Smooth muscle cell (in vitro differentiated cells): ENCODE measurements around the gene SPNS3. TPM values are rescaled to one million over a fixed set of nuclear protein-coding genes. Genes with fewer than 3 reads are reported as not detected.
A peak's percentile ranks its signal among the peaks of the same experiment; 100 is the strongest.

Source experiments
- DNase-seq: peaks from one replicate; lab custom pipeline; 2025; ENCODE audit not compliant: unreplicated experiment; lab: John Stamatoyannopoulos, UW
- H2AFZ ChIP-seq: fragments of 200-600 bp; sonication (generic); 2 replicates; pipeline ENCODE4 v1.6.0; 2016; ENCODE audit warnings: antibody characterized with exemption, low read depth, mild to moderate bottlenecking
- H3F3A ChIP-seq: fragments of 200-600 bp; sonication (generic); 2 replicates; pipeline ENCODE4 v1.6.0; 2017; ENCODE audit warnings: antibody characterized with exemption, low read depth
- H3K27ac ChIP-seq: fragments of 200-600 bp; sonication (generic); 2 replicates; pipeline ENCODE4 v1.5.1; 2016; ENCODE audit warnings: low read depth, mild to moderate bottlenecking
- H3K27me3 ChIP-seq: fragments of 200-600 bp; sonication (generic); 2 replicates; pipeline ENCODE4 v1.6.1; 2016; ENCODE audit warnings: low read depth, mild to moderate bottlenecking
- H3K36me3 ChIP-seq: fragments of 200-600 bp; sonication (generic); 2 replicates; pipeline ENCODE4 v1.5.1; 2016; ENCODE audit warnings: low read depth
- H3K4me1 ChIP-seq: fragments of 200-600 bp; sonication (generic); 2 replicates; pipeline ENCODE4 v1.5.1; 2016; ENCODE audit warnings: low read depth
- H3K4me2 ChIP-seq: fragments of 200-600 bp; sonication (generic); 2 replicates; pipeline ENCODE4 v1.6.0; 2016; ENCODE audit warnings: mild to moderate bottlenecking
- H3K4me3 ChIP-seq: fragments of 200-600 bp; sonication (generic); 2 replicates; pipeline ENCODE4 v1.5.1; 2016; ENCODE audit warnings: mild to moderate bottlenecking
- H3K79me2 ChIP-seq: fragments of 200-600 bp; sonication (generic); 2 replicates; pipeline ENCODE4 v1.6.0; 2016; ENCODE audit warnings: low read depth, mild to moderate bottlenecking
- H3K9ac ChIP-seq: fragments of 200-600 bp; sonication (generic); 2 replicates; pipeline ENCODE4 v1.6.0; 2016; ENCODE audit warnings: low read depth
- H3K9me3 ChIP-seq: fragments of 200-600 bp; sonication (generic); replicated peaks from 2 replicates; pipeline ENCODE4 v1.5.1; 2016; ENCODE audit warnings: low read depth
- H4K20me1 ChIP-seq: fragments of 200-600 bp; sonication (generic); 2 replicates; pipeline ENCODE4 v1.6.0; 2016; ENCODE audit warnings: low read depth
- WGBS: methylation state at CpG from one replicate; pipeline ENCODE4 v1.1.7; 2016; ENCODE audit warnings: low lambda C conversion rate; 5-methylcytosine and 5-hydroxymethylcytosine counted together
- polyA plus RNA-seq: library from polyadenylated mRNA; unstranded; fragments of >200 nt; fragmentation: Nextera tagmentation; extraction: Ambion mirVana; gene quantifications from 2 replicates; pipeline ENCODE4 v1.2.1, GENCODE V29; 2016
- total RNA-seq: library from RNA; depleted of rRNA; stranded (reverse); fragments of >200 nt; gene quantifications from 2 replicates; pipeline ENCODE4 v1.2.3, GENCODE V29; 2014
- TF ChIP-seq, protein P1 (sequence below): fragments of 200-600 bp; sonication (generic); IDR thresholded peaks from 2 replicates; pipeline ENCODE4 v1.5.1; 2017; ENCODE audit warnings: borderline replicate concordance, mild to moderate bottlenecking, antibody characterized with exemption; ENCODE audit not compliant: insufficient read depth, poor library complexity, severe bottlenecking

The SPNS3 gene
- total and polyA plus RNA-seq, 2 experiments from 2014 or later, result not detected

- DNase-seq, result no peak
- no peak overlapping the region for H3K27ac ChIP-seq
- H3K79me2 ChIP-seq, result no peaks in the 10 kb centered on the region
- no peak overlapping the region for H2AFZ ChIP-seq
- peaks cover 3% of the 10 kb centered on the region for H4K20me1 ChIP-seq
- no peaks in the 10 kb centered on the region for H3K27me3 ChIP-seq
- 81% methylated on average over 16 of the region's 18 CpGs for WGBS
- H3K4me1 ChIP-seq, result peaks cover 4% of the 10 kb centered on the region
- H3K36me3 ChIP-seq, result no peaks in the 10 kb centered on the region
- peak overlapping the region; percentile 76 for H3K4me2 ChIP-seq
- no peaks in the 10 kb centered on the region for H3F3A ChIP-seq
- no peak overlapping the region for H3K4me3 ChIP-seq
- TF ChIP-seq, protein P1, sequence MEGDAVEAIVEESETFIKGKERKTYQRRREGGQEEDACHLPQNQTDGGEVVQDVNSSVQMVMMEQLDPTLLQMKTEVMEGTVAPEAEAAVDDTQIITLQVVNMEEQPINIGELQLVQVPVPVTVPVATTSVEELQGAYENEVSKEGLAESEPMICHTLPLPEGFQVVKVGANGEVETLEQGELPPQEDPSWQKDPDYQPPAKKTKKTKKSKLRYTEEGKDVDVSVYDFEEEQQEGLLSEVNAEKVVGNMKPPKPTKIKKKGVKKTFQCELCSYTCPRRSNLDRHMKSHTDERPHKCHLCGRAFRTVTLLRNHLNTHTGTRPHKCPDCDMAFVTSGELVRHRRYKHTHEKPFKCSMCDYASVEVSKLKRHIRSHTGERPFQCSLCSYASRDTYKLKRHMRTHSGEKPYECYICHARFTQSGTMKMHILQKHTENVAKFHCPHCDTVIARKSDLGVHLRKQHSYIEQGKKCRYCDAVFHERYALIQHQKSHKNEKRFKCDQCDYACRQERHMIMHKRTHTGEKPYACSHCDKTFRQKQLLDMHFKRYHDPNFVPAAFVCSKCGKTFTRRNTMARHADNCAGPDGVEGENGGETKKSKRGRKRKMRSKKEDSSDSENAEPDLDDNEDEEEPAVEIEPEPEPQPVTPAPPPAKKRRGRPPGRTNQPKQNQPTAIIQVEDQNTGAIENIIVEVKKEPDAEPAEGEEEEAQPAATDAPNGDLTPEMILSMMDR, result no peak
- no peaks in the 10 kb centered on the region for H3K9me3 ChIP-seq
- no peak overlapping the region for H3K9ac ChIP-seq
Measured at GRCh38 chr17:4536742-4537411, 103.1 kb downstream of the SPNS3 start.

Other genes starting within 250 kb of the SPNS3 start
- 20.4 and 26.3 TPM in 2 replicates for gene ANKFY1, start 170.0 kb upstream of the SPNS3 start, total RNA-seq
- gene ANKFY1, start 170.0 kb upstream of the SPNS3 start, polyA plus RNA-seq, result 11.5 and 14.9 TPM in 2 replicates
- gene UBE2G1, start 67.3 kb upstream of the SPNS3 start, total RNA-seq, result 62.3 and 63.7 TPM in 2 replicates
- 39.9 and 52.5 TPM in 2 replicates for gene UBE2G1, start 67.3 kb upstream of the SPNS3 start, polyA plus RNA-seq
- gene SPNS2, start 64.9 kb downstream of the SPNS3 start, total RNA-seq, result 15.9 and 16.5 TPM in 2 replicates
- gene SPNS2, start 64.9 kb downstream of the SPNS3 start, polyA plus RNA-seq, result 5.1 and 44.1 TPM in 2 replicates
- gene MYBBP1A, start 121.4 kb downstream of the SPNS3 start, total RNA-seq, result 14.3 and 18.1 TPM in 2 replicates
- 28.1 and 33.5 TPM in 2 replicates for gene MYBBP1A, start 121.4 kb downstream of the SPNS3 start, polyA plus RNA-seq
- gene GGT6, start 126.6 kb downstream of the SPNS3 start, total RNA-seq, result 0.27 and 0.76 TPM in 2 replicates
- not detected in 2 replicates for gene GGT6, start 126.6 kb downstream of the SPNS3 start, polyA plus RNA-seq
- 5.0 and 5.1 TPM in 2 replicates for gene SMTNL2, start 150.6 kb downstream of the SPNS3 start, total RNA-seq
- gene SMTNL2, start 150.6 kb downstream of the SPNS3 start, polyA plus RNA-seq, result 8.3 and 14.8 TPM in 2 replicates
- gene ALOX15, start 207.7 kb downstream of the SPNS3 start, total RNA-seq, result not detected in 2 replicates
- gene ALOX15, start 207.7 kb downstream of the SPNS3 start, polyA plus RNA-seq, result 0.32 TPM in 1 of 2 replicates, not detected in the other